NCI-H2107 treated with DMSO at 0.1 percent for 48 hours (cell line): Measurements from ENCODE around the gene ARHGDIA.

ENCODE experiments used
- DNase-seq: peaks from one replicate; lab custom pipeline; 2025; ENCODE audit not compliant: unreplicated experiment; lab: John Stamatoyannopoulos, UW

The ARHGDIA gene

DNA sequence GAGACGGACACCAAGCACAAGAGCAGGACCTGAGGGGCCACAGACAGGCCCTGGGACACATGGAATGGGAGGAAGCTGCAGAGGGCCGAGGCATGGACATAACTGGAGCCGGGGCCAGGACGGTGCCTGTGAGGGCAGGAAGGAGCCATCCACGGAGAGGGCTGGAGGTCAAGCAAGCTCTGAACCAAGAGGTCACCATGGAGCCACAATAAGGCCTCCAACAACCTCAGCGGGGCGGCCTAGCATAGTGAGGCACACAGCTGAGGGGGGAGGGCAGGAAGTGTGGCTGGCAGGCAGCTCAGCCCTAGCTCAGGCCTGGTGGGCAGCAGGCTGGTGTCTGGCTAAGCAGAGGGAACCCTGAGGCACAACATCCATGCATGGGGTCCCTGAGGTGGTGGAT is 42.5 kb downstream of the ARHGDIA start:
- no peak for DNase-seq

DNA sequence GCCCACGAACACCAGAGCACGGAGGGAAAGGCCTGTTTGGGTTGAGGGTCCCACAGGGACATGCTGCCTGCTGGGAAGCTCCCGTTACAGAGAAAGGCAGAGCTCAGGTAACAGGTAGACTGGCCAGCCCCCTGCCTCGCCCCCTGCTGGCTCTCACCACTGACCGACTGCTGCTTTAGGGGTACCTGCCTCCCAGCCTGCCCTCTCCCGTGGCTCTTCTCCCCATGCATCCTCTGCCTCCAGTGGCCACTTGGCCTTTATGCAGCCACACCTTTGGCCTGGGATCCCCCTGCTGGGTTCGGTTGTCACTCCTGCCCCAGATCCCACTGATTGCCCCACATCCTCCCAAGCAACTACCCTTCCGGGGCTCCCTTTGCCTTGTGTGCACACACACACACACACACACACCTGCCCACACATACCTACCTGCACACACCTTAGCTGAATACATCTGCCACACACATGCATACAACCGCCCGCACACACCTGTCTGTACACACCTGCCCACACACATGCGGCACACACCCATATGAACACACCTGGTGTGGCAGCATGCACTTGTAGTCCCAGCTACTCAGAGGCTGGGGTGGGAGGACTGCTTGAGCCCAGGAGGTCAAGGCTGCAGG is 45.2 kb downstream of the ARHGDIA start:
- DNase-seq = peak; percentile 49

DNA sequence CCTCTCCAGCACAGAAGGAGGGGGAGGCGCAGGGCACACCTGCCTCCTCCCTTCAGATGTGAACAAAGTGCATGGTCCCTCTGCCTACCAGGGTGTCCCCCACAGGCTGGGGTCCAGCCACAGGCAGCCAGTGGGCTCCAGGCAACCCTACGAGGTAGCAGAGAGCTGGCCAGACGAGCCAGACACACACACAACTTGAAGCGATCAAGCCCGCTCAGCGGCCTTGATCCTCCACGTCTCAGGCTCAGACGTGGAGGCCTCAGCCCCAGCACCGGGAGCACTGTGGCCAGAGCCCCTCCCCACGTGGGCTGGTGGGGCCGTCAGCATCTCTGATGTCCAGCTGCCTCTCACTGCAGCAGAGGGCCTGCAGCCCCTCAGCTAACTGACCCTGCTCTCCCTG is 46.5 kb downstream of the ARHGDIA start:
- DNase-seq = no peak

DNA sequence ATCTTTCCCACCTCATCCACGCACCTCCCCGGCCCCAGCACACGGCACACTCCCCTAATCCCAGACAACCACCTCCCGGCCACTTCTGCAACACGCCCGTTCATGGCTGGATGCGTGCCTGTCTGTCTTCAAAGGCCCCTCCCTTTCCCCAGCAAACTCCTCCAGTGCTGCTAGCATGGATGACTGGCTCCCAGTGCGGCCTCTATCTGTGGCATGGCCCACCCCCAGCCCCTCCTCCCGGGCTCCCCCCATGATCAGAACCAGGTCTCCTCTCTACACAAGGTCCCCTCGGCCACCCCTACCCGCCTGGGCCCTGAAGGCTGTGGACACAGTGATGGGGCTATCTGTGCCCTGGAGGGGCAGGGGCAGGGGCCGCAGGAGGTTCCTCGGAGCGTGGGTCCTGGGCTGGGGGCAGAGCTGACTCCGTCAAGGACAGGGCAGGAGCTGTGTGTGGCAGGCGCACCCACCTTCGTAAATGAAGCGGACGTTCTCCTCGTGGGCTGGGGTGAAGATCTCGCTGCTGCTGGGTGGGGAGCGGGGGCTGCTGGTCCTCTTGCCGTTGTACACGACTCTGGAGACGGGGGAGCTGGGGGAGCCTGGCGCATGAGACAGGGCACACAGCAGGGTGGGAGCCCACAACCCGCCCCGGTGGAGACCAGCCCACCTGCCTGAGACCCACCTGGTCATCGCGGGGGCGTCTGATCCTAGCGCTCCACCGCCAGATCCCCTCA is 47.2 kb downstream of the ARHGDIA start:
- no peak for DNase-seq

DNA sequence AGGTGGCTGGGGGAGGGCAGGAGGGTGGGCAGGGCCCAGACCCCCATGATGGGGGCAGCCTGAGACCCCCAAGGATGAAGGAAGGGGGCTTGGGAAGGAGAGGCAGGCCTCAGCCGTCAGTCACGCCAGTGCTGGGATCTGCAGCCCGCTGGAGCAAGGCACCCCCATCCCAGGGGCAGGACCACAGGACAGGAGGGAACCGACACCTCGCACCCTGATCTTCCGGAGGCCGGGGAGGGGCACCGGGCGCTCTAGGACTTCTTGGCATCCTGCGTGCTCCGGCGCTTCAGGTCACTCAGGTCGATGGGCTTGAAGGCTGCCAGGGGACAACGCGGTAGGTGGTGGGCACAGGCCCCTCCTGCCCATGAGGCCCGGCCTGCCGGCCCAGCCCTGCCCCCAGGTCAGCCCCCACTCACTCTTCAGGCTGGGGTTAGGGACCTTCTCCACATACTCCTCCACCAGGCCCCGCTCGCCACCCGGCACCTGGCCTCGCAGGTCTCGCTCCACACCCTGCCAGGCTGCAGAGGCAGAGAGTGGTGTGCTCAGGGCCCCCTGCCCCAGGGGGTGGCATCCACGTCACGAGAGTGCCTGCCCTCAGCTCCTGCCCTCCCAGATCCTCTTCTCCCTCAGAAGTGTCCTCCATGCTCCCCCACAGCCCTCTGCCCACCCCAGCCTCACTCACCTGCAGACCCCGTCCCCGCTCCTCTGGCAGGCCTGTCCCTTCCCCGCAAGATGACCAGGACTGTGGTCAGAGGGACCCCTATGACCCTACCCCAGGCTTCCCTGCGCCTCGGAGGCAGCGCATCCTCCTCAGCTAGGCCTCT is 47.9 kb downstream of the ARHGDIA start:
- DNase-seq = no peak

DNA sequence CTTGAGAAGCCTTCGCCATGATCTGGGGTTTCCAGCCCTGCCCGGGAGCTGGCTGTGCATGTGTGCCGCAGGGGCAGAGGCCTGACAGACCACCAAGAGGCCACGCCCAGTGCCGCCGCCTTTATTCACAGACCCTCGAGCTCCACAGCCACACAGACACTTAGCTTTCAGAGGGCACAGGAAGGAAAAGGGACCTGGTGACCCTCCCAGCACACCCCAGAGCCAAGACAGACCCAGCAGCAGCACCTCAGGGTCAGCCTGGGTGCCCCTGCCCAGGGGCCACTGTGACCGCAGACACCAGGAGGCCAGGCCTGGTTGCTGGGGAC is 48.9 kb downstream of the ARHGDIA start:
- DNase-seq = no peak

DNA sequence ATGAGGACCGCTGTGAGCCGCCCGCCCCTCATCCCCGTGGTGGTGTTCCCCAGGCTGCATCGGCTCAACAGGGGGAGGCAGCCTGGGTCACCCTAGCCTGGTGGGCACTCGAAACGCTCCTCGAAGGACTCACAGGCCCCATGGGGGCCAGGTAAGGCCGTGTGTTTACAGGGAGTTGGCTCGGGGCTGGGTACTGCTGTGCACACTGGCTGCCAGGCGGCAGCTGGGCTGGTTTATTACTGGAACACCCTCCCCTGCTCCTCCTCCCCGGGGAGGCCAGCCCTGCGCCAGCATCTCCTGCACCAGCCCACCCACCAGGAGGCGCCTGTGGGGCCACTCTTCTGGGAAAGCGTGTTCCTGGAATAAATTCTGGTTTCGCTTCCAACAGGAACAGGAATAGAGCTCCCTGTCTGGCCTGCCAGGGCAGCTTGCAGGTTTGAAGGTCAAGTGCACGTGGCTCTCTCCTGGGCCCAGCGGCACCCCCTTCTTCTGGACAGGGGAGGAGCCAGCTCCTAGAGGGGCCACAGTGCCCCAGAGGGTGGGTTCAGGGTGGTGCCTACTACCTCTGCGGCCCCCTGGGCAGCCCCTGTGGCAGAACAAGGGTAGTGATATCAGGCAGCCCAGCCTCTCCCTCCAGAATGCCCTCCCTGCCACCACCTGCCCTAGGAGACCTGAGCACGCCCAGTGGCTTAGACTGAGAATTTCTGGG is 49.4 kb downstream of the ARHGDIA start:
- DNase-seq = peak; percentile 62

DNA sequence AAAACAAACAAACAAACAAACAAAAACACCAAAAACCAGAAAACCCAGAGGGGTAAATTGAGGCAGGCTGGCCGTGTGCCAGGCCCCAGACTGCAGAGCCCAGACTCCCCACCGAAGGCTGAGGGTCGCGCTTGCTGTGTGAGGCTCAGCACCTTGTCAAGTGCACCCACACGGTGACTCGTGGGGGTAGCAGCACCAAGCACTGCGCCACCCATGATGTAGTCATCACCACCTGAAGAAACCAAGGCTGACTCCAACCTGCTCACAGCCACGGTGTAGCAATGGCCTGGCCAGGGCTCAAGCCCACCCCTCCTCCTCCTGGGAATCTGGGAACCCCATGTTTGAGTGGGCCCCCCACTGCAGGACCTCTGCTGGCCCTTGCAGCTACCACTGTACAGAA is 50.0 kb downstream of the ARHGDIA start:
- DNase-seq = no peak

DNA sequence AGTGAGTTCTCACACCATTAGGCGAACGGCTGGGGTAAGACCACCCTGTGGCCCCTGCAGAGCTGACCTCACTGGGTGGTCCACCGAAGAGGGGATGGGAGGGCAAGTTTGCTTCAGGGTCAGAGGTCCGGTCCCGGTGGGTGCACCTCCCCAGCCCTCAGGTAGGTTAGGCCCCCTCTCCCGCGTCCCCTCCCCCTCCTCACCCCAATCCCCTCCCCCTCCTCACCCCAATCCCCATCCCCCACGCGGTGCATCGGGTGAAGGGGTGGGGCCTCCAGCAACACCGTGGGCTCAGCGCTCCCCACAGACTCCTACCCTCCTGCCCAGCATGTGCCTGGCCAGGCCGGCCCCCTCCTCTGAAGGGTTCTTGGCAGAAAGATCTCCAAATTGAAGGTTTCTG is 51.4 kb downstream of the ARHGDIA start:
- no peak for DNase-seq

DNA sequence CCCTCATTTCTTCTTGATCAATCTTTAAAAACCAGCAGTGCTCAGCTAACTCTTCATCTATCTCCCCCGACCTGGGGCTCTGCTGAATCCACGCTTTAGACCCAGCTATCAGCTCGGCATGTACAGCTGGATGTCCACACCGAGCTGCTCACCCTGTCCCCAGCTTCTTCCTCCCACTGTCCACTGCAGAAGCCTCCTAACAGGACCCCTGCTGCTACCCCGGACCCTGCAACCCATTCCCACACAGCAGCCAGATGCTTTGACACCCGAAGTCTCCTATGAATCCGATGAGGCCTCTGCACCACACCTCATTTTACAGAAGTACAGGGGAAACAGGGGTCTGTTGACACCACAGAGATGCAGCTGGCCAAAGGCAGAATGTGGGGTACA is 53.4 kb downstream of the ARHGDIA start:
- no peak for DNase-seq
